Neural progenitor cell (in vitro differentiated cells): ENCODE results near the gene NOXRED1.

Experiments used
- EZH2 ChIP-seq: fragments of 200-600 bp; sonication (generic); IDR thresholded peaks from 2 replicates; pipeline ENCODE4 v1.6.1; 2017; ENCODE audit warnings: antibody characterized with exemption, mild to moderate bottlenecking, moderate library complexity
- TF ChIP-seq, protein P1 (sequence below): fragments of 200-600 bp; sonication (generic); IDR thresholded peaks from 2 replicates; pipeline ENCODE4 v1.5.1; 2017; ENCODE audit warnings: antibody characterized with exemption, mild to moderate bottlenecking

DNA sequence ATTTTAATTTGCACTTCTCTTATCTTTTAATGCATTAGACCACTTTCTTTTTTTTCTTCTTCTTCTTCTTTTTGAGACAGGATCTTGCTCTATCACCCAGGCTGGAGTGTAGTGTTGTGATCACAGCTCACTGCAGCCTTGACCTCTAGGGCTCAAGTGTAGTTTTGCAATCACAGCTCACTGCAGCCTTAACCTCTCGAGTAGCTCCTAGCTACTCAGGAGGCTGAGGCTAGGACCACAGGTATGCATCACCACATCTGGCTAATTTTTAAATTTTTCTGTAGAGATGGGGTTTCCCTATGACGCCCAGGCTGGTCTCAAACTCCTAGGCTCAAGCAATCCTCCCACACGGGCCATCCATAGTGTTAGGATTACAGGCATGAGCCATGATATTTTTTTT, 59.2 kb downstream of the NOXRED1 start:
- TF ChIP-seq, protein P1, sequence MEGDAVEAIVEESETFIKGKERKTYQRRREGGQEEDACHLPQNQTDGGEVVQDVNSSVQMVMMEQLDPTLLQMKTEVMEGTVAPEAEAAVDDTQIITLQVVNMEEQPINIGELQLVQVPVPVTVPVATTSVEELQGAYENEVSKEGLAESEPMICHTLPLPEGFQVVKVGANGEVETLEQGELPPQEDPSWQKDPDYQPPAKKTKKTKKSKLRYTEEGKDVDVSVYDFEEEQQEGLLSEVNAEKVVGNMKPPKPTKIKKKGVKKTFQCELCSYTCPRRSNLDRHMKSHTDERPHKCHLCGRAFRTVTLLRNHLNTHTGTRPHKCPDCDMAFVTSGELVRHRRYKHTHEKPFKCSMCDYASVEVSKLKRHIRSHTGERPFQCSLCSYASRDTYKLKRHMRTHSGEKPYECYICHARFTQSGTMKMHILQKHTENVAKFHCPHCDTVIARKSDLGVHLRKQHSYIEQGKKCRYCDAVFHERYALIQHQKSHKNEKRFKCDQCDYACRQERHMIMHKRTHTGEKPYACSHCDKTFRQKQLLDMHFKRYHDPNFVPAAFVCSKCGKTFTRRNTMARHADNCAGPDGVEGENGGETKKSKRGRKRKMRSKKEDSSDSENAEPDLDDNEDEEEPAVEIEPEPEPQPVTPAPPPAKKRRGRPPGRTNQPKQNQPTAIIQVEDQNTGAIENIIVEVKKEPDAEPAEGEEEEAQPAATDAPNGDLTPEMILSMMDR: no peak
- TF ChIP-seq EZH2: no peak
